HG03135 (cell line): ENCODE data around the gene PPM1K.

Experiments used
- ATAC-seq: cut with Tn5 transposase; IDR thresholded peaks from one replicate; pipeline ENCODE4 v1.9.1; 2021; ENCODE audit warnings: mild to moderate bottlenecking, moderate library complexity; ENCODE audit not compliant: unreplicated experiment

The PPM1K gene

DNA sequence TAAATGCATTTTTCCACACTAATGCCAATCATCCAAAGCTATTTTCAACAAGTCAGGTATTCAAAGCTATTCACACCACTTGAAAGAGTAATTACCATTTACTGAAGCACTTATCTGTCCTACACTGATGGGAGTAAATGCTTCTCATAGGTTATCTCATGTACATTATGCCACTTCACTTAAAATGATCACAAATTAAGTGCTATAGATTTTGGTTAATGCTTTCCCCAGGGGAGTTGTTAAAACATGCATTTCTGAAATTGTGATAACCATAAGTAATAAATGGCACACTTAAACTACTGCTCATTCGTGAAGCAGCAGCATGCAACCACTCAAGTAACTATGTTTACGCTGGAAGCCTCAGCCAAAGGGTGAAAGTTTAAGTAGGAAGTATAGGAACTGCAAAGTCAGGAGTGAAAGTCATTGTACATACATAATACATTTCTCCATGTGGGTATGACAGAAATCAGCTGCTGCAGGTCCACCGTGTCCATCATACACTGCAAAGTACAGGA, 6.6 kb downstream of the PPM1K start:
- no peak for ATAC-seq

DNA sequence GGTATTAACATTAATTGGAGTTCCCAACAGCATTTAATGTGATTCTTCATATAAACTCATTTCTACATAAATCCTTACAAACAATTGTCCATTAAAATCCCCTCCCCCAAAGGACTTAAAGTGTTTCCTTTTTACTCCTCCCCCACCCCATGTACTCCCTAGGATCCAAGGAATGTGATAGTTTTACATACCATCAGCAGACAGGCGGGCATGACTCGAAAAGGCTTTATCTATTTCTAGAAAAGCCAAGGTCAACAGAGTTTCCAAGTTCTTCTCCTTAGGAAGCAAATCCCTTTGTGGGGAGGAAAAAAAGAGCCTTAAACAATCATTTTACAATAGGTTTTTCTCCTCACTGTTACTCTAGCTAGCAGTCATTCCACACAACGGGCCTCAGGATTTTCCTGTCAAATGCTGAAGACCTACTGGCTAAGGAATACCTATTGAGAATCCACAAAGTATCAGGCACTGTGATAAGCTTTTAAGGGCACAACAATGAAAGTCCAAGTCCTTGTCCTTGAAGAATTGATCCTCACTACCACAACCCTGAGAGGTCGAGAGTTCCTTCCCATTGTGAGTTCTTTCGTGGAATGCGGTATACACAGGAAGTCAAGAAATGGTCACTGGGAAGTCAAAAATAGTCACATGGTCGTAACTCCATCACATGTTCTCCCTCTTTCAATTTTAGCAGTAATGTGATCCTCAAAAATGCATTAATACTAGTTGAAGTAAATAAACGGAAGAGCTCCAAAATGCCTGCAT, 7.2 kb downstream of the PPM1K start:
- ATAC-seq, result no peak

- ATAC-seq, result no peak
Measured at GRCh38 chr4:88275949-88276515, 8.3 kb downstream of the PPM1K start.

GRCh38 chr4:88275516-88275915, 8.8 kb downstream of the PPM1K start:
- peak; percentile 52 for ATAC-seq

GRCh38 chr4:88268913-88269312, 15.4 kb downstream of the PPM1K start:
- no peak for ATAC-seq

DNA sequence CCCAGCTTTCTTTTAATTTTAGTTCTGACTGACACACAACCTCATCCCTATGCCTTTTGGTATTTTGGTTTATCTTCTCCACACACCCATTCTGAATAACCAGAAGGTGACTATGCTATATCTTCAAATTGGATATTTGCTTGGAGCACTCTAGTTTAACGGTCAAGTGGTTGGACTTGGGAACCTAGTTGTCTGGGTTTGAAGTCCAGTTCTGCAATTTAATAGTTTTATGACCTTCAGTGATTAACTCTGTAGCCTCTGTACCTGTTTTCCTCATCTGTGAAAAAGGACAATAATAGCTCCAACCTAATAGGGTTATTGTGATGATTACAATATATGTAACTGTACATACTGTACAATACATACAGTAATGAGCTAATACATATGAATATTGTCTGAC, 20.0 kb downstream of the PPM1K start:
- no peak for ATAC-seq

- ATAC-seq, result no peak
Measured at GRCh38 chr4:88257726-88258125, 26.6 kb downstream of the PPM1K start.

DNA sequence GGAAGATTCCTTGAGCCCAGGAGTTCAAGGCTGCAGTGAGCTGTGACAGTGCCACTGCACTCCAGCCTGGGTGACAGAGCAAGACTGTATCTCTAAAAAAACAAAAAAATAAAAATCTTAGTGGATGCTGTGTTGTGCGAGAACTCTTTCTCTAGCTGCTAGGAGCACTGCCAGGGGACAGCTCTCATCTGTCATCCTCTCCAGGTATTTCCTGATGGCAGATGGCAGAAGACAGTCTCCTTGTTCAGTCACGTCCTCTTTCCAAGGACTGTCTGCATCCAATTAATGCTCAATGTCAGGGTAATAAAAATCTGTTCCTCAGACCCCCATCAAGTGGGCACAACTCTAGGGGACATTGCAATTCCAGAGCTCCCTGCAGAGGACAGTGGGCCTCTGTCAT, 29.2 kb downstream of the PPM1K start:
- ATAC-seq, result no peak

DNA sequence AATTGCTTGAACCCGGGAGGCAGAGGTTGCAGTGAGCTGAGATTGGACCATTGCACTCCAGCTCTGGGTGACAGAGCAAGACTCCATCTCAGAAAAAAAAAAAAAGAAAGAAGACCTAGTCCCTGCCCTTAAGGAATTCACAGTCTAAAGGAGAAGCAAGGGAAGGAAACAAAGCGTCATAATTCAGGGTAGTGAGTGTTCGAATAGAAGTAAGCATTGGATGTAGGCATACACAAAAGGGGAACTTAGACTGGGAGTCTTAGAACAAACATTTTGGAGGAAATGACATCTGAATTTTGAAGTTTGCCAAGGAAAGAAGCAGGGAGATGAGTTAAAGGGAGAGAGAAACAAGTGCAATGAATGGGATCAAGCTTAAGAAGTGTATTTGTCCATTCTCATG, 32.4 kb downstream of the PPM1K start:
- no peak for ATAC-seq

- ATAC-seq, result no peak
Measured at GRCh38 chr4:88247148-88247547, 37.2 kb downstream of the PPM1K start.

DNA sequence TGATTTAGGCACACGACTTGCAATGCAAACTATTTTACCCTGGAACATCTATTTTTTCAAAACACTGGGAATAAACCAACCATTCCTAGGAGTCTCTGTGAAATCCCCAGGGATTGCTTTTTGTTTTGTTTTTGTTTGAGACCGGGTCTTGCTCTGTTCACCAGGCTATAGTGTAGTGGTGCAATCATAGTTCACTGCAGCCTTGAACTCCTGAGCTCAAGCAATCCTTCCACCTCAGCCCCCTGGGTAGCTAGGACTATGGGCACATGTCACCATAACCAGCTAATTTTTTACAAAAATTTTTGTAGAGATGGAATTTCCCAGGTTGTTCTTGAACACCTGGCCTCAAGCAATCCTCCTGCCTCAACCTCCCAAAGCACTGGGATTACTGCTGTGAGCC, 37.8 kb downstream of the PPM1K start:
- ATAC-seq, result no peak

GRCh38 chr4:88244816-88245579, 39.4 kb downstream of the PPM1K start:
- no peak for ATAC-seq

GRCh38 chr4:88244056-88244455, 40.3 kb downstream of the PPM1K start:
- ATAC-seq, result no peak

GRCh38 chr4:88242144-88242543, 42.2 kb downstream of the PPM1K start:
- ATAC-seq, result no peak

- ATAC-seq, result no peak
Measured at GRCh38 chr4:88240297-88240714, 44.1 kb downstream of the PPM1K start.

- ATAC-seq, result no peak
Measured at GRCh38 chr4:88230969-88231771, 53.2 kb downstream of the PPM1K start.

GRCh38 chr4:88230461-88230891, 53.9 kb downstream of the PPM1K start:
- ATAC-seq, result no peak

GRCh38 chr4:88227734-88228133, 56.6 kb downstream of the PPM1K start:
- ATAC-seq, result no peak

DNA sequence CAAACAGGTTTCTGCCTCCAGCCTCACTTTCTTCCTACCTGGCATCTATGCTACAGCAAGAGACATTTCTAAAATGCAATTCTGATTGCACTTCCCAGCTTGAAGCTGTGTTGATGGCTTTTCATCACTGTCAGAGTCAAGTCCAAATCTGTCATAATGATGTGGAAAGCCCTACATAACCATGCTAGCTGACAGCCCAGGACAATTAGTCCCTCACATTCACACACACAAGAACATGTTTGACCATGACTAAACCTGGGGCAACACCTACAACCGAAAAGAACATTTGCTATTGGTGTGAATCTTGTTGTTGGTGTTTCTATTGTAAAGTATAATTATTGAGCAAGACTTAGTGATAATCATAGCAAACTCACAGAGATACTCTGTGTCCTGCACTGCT, 58.2 kb downstream of the PPM1K start:
- ATAC-seq, result no peak

DNA sequence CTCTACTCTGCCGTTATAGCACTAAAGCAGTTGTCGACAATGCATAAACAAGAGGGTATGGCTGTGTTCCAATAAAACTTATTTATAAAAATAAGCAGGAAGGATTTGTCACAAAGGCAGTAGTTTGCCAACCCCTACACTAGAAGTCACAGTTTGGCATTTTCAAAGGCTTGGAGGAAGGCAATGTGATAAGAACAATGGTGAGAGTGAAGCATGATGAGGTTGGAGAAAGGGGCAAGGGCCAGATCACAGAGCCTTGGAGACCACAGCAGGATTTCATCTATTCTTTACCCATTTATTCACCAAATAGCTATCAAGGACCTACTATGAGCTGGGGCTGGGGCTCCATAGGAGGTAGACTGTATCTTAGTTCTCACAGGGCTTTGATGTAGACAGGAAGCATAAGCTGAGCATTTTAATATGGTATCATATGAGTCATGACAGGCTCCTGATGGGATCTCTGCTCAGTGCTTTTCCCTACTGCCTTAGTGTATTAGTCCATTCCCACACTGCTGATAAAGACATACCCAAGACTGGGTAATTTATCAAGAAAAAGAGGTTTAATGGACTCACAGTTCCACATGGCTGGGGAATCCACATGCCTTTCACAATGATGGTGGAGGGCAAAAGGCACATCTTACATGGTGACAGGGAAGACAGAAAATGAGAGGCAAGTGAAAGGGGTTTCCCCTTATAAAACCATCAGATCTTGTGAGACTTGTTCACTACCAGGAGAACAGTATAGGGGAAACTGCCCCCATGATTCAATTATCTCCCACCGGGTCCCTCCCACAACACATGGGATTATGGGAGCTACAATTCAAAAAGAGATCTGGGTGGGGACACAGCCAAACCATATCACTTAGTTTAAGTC, 58.9 kb downstream of the PPM1K start:
- no peak for ATAC-seq
